SK-N-MC (cell line): ENCODE measurements around the gene KDM4D.

Experiments used
- EZH2 ChIP-seq: fragments of 200-600 bp; sonication (generic); IDR thresholded peaks from one replicate; pipeline ENCODE4 v1.6.1; 2017; ENCODE audit warnings: antibody characterized with exemption
- FOXP2 ChIP-seq: optimal IDR thresholded peaks from 2 replicates; pipeline ENCODE3; 2011; ENCODE audit warnings: mild to moderate bottlenecking, moderate library complexity; ENCODE audit not compliant: insufficient read depth; ENCODE audit errors: extremely low read length, control extremely low read depth
- POLR2AphosphoS5 ChIP-seq: IDR thresholded peaks from 2 replicates; pipeline ENCODE4 v1.6.1; 2012; ENCODE audit warnings: mild to moderate bottlenecking, low read depth, low read length, borderline replicate concordance

- TF ChIP-seq EZH2, result no peak
- TF ChIP-seq POLR2AphosphoS5, result no peak
- no peak for TF ChIP-seq FOXP2
Observed at GRCh38 chr11:94933223-94934130, 40.0 kb upstream of the KDM4D start.
